HG03520 (cell line): ENCODE data around the gene GAB3.
"Not testable (repeated sequence)": the region's sequence is repeated elsewhere in the genome, so short reads cannot be mapped to it uniquely, and the experiment has no call there.

Experiments used
- ATAC-seq: cut with Tn5 transposase; IDR thresholded peaks from one replicate; pipeline ENCODE4 v1.9.1; 2021; ENCODE audit warnings: mild to moderate bottlenecking, moderate library complexity; ENCODE audit not compliant: unreplicated experiment

Gene GAB3

DNA sequence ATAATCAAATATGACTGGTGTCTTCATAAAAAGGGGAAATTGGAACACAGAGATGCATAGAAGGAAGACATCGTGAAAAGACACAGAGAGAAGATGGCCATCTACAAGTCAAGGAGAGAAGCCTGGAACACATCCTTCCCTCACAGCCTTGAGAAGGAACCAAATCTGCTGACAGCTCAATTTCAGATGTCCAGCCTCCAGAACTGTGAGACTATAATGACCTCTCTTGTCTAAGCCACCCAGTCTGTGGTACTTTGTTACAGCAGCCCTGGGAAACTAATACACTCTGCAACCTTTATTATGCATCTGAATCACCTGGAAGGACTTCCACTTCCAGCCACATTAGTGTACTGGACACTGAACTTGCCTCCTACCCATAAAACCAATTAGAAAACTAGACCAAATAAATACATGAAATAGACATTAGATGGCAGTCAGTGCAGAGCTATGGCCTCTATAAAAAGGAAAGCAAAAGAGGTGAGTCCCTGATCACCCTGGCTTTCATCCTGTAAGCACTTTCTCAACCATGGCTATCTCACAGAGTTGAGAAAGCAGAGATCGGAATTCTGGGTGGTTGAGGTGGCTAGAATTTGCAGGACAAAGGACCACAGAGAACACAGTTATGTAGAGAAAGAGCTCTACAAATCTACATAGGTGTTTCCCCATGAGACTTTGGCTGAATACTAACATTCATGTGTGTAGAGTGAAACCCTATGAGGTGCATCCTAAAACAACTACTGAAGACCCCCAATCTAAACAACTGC lies 25.7 kb downstream of the GAB3 start:
- ATAC-seq, result no peak

DNA sequence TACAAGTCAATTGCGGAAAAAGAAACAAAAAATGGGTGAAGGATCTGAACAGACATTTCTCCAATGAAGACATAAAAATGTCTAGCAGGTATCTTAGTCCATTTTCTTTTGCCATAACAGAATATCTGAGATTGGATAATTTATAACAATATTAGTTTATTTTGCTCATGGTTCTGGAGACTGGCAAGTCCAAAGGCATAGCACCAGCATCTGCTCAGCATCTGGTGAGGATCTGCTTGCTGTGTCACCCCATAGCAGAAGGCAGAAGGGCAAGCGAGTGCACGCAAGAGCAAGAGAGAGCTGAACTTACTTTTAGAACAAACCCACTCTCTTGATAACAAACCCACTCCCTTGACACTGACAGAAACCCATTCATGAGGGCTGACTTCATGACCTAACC lies 29.7 kb downstream of the GAB3 start:
- no peak for ATAC-seq

DNA sequence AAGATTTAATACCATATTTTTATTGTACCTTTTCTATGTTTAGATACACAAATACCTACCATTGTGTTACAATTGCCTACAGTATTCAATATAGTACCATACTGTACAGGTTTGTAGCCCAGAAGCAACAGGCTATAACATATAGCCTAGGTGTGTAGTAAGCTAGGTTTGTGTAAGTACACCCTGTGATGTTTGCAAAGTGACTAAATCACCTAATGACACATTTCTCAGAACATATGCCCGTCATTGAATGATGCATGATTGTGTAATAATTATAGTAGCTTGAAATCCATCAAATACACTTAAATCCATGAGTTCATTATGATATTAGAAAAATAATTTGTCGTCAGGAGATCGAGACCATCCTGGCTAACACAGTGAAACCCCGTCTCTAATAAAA lies 30.8 kb downstream of the GAB3 start:
- ATAC-seq, result no peak

DNA sequence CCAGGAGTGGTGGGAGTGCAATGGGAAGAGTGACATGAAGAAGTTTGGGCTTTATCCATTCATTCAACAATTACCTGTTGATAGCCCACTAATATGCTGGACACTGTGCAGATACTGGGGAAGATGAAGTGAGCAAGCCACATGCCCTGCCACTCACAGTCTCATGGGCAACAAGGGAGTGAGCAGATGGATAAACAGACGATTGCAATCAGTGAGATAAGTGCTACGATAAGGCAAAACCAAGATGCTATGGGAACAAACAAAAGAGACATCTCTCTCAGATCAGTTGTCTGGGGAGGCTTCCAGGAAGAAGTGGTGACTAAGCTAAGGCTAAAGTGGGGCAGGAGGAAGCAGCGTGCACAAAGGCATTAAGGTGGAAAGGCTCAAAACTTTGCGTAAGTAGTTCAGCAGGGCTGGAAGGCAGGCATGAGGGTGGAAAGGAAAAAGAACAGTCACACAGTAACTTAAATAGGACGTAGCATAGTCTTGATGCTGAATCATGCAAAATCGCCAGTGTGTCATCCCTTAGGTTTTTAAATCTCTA lies 31.7 kb downstream of the GAB3 start:
- ATAC-seq, result no peak

DNA sequence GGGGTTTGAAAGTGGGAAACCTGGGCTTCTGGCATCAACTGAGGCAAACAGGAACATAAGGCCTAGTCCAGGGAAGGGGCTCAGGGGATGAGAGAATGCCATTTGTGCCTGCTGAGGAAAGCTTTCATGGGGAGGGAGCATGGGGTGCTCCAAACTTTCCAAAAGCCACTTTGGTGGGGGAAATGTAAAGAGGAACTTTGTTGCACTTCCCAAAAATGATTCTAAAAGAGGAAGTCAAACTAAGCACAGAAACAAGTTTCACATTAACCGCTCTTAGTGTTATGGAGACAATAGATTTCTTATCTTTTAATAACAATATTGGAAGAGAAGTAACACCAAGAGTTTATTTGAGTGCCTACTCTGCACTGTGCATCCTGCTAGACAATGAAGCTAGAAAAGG lies 32.3 kb downstream of the GAB3 start:
- no peak for ATAC-seq

DNA sequence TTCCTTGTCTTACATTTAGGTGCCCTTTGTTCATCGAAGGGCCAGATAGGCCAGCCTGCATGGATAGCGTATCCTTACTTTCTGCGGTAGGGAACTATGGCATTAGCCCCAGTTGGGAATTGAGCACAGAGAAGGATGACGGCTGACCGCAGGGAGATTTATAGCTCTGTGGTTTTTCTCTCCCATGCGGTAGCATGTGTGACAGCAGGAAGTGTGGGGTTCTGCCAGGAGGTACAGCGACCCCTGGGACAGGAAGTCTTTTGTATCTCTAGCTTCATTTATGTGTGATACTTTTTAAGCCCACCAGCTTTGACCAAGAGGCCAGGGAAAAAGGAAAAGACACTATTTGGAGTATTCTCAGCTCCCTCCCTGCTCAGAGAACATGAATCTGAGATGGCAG lies 33.1 kb downstream of the GAB3 start:
- ATAC-seq, result no peak

DNA sequence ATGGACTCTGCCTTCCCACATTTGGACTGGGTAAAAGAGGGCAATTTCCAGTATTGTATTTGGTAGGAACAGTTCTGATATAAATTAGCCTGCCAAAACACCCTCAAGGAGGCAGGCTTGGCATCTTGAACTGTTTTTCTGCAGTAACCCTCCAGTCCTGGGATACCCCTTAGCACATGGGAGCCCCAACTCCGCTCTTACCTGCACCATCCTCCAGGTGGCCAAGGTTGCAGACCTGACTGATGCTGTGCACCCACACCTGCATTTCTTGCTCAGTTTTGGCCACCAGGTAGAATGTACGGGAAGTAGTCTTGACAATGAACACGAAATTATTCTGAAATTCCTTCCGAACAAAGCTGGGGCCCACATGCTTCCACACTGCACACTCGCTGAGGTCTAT lies 35.1 kb downstream of the GAB3 start:
- ATAC-seq, result no peak

DNA sequence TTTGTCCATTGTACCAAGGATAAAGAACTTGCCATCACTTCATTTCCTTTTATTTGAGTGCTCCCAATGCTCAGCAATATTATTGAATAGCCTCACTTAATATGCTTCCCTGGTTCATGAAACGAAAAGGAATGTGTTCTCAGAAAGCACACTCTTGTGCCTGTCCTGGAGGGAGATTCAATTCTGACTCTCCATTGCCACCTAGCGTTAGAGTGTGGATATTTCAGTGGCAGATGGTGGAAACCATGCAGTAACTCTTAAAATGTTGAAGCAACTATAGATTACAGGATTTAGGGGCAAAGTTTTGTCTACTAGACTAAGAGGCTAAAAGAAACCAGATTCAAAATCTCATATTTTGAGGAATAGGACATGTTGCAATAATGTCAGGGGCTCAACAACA lies 36.0 kb downstream of the GAB3 start:
- no peak for ATAC-seq

DNA sequence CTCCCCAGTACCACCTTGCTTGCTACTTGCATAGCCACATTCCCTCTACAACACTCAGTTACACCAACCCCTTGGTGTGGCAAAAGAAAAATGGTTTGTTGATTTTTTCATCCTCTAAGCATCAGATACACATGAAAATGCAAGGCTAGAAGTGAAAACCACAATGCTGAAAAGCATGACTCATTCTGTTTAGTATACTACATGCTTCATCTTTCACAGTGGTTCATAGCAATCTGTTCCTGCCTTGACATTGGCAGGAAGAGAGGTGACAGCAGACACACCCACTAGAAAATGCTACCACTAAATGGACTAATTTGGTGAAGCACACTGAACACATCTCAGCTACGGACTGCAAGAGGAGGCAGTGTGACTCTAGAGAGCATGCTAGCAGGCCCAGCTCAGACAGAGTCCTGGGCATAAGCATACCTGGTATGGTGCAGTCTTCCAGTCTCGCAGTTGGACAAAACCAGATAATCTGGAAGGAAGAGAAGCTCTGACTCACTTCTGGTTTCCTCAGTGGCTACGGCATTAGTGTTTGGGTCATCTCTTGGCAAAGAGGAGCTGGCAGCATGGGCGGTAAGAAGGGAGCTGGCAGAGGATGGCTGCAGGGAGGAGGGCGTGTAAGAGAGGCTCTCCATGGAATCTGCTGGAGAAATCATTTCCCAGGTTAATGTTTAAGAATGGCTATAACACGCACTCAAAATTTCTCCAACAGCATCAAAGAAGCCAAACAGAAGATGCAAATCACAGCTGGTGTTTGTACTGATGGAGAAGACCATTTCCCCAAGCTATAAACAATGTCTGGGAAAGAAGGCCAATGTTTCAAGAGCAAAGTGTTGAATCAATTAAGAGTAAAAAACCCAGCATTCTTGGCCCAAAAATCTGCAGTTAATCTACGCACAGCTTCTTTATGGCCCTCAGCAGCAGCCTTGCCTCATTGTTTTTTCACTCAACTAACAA lies 37.8 kb downstream of the GAB3 start:
- ATAC-seq, result peak; percentile 87

DNA sequence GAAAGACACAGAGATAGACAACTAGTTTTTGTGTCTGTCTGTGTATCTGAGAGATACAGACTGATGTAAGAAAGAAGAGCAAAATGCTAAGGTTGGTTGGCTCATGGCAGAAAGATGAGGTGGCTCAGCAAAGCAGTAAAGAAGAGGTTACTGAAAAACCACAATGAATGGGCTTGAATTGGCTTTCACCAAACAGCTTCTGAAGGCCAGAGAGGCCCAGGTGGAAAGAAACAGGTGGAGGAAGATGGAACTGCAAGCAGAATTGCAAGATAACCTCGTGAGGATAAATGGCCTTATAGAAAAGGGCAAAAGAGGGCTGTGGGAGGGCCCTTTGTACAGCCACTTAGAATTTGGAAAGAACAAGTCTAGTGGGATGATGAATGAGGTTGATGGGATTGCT lies 39.6 kb downstream of the GAB3 start:
- no peak for ATAC-seq

DNA sequence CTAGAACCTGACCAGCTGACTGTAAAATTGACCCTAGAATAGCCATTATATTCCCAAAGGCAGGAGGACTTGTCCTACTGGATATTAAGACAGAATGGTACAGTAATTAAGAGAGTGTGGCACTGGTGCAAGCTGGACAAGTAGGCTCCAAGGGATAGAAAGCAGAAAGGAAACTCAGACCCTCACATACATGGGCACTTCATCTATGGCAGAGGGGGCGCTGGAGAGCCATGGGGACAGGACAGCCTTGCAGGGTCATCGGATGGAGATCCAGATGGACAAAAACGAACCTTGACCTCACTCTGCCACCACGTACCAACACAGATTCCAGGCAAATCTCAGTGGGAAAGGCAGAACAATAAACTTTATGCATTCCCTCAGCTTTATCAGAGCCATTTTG lies 40.6 kb downstream of the GAB3 start:
- ATAC-seq, result no peak

DNA sequence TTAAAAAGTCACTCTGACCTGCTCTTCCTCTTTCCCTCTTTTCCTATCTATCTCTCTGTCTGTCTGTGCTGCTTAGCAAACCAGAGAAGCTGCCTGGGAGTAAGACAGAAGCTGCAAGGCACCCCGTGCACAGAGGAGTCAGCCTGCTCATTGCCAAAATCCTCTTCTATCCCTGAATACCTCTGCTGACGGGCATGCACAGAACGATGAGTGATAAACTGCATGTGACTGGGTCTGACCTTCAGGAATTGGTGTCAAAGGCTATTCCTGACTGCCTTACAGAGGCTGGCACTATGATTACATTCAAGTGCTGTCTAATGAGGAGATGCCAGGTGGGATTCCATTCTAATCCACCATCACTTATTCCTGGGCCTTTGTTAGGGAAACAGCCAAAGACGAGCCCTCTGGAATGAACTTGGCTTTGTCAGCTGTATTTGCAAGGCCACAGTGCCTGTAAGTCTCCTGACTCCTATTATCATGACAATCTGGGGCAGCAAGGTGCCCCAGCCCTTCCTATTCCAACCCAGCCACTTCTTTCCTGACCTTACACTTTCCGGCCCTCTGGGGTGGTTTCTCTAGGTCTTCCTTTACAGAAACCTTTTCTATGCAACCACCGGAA lies 52.1 kb downstream of the GAB3 start:
- ATAC-seq, result no peak

DNA sequence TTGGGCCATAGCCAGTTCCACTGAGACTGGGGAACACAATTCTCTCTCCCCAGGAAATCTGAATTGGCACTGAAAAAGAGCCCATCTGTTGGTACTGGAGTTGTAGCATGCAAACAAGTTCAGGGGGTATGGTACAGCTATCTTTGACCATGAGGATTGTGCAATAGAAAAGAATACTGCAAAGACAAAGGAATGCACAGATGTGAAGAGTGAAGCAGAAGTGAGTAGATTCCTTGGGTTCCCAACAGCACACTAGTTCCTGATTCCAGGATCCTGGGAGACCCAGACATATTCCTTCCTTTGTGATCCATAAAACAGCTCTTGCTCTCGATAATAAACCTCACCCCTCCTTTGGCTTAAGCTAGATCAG lies 54.2 kb downstream of the GAB3 start:
- no peak for ATAC-seq

DNA sequence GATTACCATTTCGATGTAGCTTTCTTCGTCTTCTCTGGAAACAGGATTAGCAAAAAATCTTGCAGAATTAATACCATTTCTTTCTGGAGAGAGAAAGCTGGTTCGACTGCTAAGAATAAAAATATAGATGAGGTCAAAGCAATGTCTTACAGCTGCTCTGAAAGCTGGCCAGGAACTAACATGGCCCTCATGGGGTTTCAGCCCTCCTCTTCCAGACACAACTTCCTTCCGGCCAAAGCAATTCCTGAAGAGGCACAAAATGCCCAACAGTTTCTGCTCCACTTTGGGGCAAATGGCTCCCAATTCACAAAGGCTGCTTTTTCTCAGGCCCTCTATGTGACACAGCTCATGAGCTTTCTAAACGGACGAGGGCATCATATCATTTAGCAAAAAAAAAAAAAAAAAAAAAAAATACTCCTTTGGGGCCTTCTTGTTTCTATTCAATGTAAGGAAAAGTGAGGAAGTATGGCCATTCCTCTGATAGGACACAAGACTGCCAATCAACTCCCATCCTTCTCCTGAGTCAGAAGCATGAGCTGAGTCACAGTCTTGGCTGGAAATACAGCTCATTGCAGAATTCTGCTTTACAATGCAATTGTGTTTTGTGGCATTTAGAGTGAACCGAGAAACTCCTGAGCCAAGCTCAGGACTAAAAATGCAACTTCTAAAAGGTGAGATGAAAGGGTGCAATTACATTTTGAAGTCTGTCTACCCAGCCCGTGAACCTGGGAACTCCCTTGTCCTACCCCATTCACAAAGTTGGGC lies 54.8 kb downstream of the GAB3 start:
- no peak for ATAC-seq

DNA sequence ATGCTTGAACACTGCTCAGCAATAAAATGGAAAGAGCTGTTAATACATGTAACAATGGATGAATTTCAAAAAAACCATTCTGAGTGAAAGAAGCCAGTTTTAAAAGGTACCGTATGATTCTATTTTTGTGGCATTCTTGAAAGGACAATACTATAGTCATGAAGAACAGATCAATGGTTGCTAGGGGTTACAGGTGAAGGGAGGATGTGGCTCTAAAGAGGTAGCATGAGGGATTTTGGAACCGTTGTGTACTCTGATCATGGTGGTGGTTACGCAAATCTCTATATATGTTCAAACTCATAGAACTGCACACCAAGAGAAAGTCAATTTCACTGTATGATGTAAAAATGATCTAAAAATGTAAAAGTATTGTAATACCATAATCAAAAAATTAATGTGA lies 57.5 kb downstream of the GAB3 start:
- no peak for ATAC-seq

DNA sequence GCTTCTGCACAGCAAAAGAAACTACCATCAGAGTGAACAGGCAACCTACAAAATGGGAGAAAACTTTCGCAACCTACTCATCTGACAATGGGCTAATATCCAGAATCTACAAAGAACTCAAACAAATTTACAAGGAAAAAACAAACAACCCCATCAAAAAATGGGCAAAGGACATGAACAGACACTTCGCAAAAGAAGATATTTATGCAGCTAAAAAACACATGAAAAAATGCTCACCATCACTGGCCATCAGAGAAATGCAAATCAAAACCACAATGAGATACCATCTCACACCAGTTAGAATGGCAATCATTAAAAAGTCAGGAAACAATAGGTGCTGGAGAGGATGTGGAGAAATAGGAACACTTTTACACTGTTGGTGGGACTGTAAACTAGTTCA lies 60.4 kb downstream of the GAB3 start:
- ATAC-seq, result not testable (repeated sequence)

DNA sequence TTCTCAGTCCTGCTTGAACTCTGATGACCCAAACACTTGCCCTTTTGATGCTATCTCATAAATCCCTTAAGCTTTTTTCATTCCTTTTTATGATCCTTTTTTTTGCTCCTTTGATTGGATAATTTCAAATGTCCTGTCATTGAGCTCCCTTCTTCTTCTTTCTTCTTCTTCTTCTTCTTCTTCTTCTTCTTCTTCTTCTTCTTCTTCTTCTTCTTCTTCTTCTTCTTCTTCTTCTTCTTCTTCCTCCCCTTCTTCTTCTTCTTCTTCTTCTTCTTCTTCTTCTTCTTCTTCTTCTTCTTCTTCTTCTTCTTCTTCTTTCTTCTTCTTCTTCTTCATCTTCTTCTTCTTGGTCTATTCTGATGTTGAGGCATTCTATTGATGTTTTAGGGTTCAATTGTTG lies 78.8 kb downstream of the GAB3 start:
- not testable (repeated sequence) for ATAC-seq

DNA sequence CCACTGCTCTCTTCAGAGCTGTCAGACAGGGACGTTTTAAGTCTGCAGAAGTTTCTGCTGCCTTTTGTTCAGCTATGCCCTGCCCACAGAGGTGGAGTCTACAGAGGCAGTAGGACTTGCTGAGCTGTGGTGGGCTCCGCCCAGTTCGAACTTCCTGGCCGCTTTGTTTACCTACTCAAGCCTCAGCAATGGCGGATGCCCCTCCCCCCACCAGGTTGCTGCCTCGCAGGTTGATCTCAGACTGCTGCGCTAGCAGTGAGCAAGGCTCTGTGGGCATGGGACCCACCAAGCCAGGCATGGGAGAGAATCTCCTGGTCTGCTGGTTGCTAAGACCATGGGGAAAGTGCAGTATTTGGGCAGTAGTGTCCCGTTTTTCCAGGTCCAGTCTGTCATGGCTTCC lies 80.0 kb downstream of the GAB3 start:
- not testable (repeated sequence) for ATAC-seq

DNA sequence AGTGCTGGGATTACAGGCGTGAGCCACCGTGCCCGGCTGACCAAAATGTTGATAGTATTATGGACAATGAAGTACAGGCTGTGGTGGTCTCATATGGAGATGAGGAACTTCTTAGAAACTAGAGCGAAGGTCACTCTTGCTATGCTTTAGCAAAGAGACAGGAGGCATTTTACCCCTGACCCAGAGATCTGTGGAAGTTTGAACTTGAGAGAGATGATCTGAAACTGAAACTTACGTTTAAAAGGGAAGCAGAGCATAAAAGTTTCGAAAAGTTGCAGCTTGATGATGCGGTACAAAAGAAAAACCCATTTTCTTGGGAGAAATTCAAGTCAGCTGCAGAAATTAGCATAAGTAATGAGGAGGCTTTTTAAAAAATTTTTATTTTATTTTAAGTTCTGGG lies 89.0 kb downstream of the GAB3 start:
- ATAC-seq, result no peak

DNA sequence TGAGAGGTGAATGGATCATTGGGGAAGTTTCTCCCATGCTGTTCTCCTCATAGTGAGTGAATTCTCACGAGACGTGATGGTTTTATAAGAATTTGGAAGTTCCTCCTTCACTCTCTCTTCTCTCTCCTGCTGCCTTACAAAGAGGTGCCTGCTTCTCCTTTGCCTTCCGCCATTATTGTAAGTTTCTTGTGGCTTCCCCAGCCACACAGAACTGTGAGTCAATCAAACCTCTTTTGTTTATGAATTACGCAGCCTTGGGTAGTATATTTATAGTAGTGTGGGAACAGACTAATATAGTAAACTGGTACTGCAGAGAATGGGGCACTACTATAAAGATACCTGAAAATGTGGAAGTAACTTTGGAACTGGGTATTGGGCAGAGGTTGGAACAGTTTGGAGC lies 89.7 kb downstream of the GAB3 start:
- ATAC-seq, result no peak

DNA sequence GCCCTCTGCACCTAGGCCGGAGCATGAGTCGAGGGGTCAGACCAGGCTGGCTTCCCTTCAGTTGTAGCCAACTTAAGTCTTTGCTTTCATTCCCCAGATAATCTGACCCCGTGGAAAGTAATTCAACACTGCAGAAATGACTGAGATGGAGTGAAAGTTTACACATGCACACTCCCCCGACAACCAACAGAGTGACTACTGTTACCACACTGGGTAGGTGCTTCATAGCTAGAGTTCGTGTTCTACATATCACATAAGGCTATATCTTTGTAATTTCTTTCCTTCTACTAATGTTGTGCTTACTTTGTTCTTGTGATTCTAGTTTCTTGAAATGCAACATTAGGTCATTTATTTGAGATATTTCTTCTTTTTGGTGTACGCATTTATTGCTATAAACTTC lies 90.3 kb downstream of the GAB3 start:
- ATAC-seq, result no peak
